H9 (cell line): ENCODE measurements around the gene WARS2. TPM values are rescaled to one million over a fixed set of nuclear protein-coding genes. Genes with fewer than 3 reads are reported as not detected.

Source experiments
- DNase-seq: peaks from one replicate; pipeline ENCODE4 v3.0.0-alpha.2; 2017
- H2AFZ ChIP-seq: one replicate; pipeline ENCODE4 v1.6.1; 2013; ENCODE audit warnings: mild to moderate bottlenecking, low read length, control low read depth, moderate library complexity
- H2AK5ac ChIP-seq: 2 replicates; pipeline ENCODE4 v1.6.1; 2013; ENCODE audit warnings: low read length, control low read depth, mixed read lengths; ENCODE audit not compliant: insufficient read length
- H2BK120ac ChIP-seq: one replicate; pipeline ENCODE4 v1.6.1; 2013; ENCODE audit warnings: low read depth, mild to moderate bottlenecking, low read length, control low read depth, inconsistent platforms; ENCODE audit not compliant: poor library complexity, severe bottlenecking
- H2BK12ac ChIP-seq: 2 replicates; pipeline ENCODE4 v1.6.1; 2013; ENCODE audit warnings: low read length, control low read depth, mixed read lengths, low read depth; ENCODE audit not compliant: insufficient read length
- H2BK15ac ChIP-seq: 2 replicates; pipeline ENCODE4 v1.6.1; 2013; ENCODE audit warnings: low read depth, low read length, control low read depth
- H2BK20ac ChIP-seq: one replicate; pipeline ENCODE4 v1.6.1; 2013; ENCODE audit warnings: low read depth, mild to moderate bottlenecking, low read length, control low read depth, inconsistent platforms; ENCODE audit not compliant: poor library complexity, severe bottlenecking
- H2BK5ac ChIP-seq: 2 replicates; pipeline ENCODE4 v1.6.1; 2013; ENCODE audit warnings: low read length, control low read depth, mixed read lengths; ENCODE audit not compliant: insufficient read length
- H3K14ac ChIP-seq: 2 replicates; pipeline ENCODE4 v1.6.1; 2013; ENCODE audit warnings: low read length, control low read depth; ENCODE audit not compliant: insufficient read depth
- H3K18ac ChIP-seq: 2 replicates; pipeline ENCODE4 v1.6.1; 2013; ENCODE audit warnings: low read depth, mild to moderate bottlenecking, mixed read lengths, low read length, control low read depth; ENCODE audit not compliant: insufficient read length
- H3K23ac ChIP-seq: 2 replicates; pipeline ENCODE4 v1.6.1; 2013; ENCODE audit warnings: low read length, control low read depth, mixed read lengths, low read depth; ENCODE audit not compliant: insufficient read length
- H3K23me2 ChIP-seq: 2 replicates; pipeline ENCODE4 v1.6.1; 2013; ENCODE audit warnings: low read depth, mild to moderate bottlenecking, mixed read lengths, low read length, control low read depth; ENCODE audit not compliant: insufficient read length, poor library complexity, severe bottlenecking
- H3K27ac ChIP-seq: 2 replicates; pipeline ENCODE4 v1.5.1; 2013; ENCODE audit warnings: low read length, control low read depth, mixed read lengths, low read depth; ENCODE audit not compliant: insufficient read length
- H3K27me3 ChIP-seq: 2 replicates; pipeline ENCODE4 v1.6.1; 2013; ENCODE audit warnings: low read length, control low read depth, inconsistent platforms; ENCODE audit not compliant: insufficient read depth
- H3K4ac ChIP-seq: 2 replicates; pipeline ENCODE4 v1.6.1; 2013; ENCODE audit warnings: low read depth, mild to moderate bottlenecking, control low read depth, inconsistent platforms, low read length, moderate library complexity
- H3K4me1 ChIP-seq: 2 replicates; pipeline ENCODE4 v1.6.1; 2013; ENCODE audit warnings: low read length, control low read depth, inconsistent platforms; ENCODE audit not compliant: insufficient read depth
- H3K4me2 ChIP-seq: 2 replicates; pipeline ENCODE4 v1.6.1; 2013; ENCODE audit warnings: low read length, control low read depth, mixed read lengths; ENCODE audit not compliant: insufficient read length, insufficient read depth
- H3K56ac ChIP-seq: 2 replicates; pipeline ENCODE4 v1.6.1; 2013; ENCODE audit warnings: low read depth, mild to moderate bottlenecking, mixed read lengths, low read length, control low read depth; ENCODE audit not compliant: insufficient read length
- H3K79me1 ChIP-seq: 2 replicates; pipeline ENCODE4 v1.6.1; 2013; ENCODE audit warnings: low read depth, mild to moderate bottlenecking, moderate library complexity, low read length, control low read depth, inconsistent platforms; ENCODE audit not compliant: insufficient read depth, poor library complexity, severe bottlenecking
- H3K79me2 ChIP-seq: 2 replicates; pipeline ENCODE4 v1.6.1; 2013; ENCODE audit warnings: low read length, control low read depth, inconsistent platforms; ENCODE audit not compliant: insufficient read depth
- H3K9ac ChIP-seq: 2 replicates; pipeline ENCODE4 v1.6.1; 2013; ENCODE audit warnings: low read length, control low read depth, mixed read lengths; ENCODE audit not compliant: insufficient read length; ENCODE audit errors: extremely low read depth
- H3K9me3 ChIP-seq: one replicate; pipeline ENCODE4 v1.6.1; 2013; ENCODE audit warnings: low read depth, low read length, inconsistent platforms; ENCODE audit not compliant: control insufficient read depth
- H3T11ph ChIP-seq: one replicate; pipeline ENCODE4 v1.6.1; 2013; ENCODE audit warnings: mild to moderate bottlenecking, low read length, control low read depth, inconsistent platforms
- H4K20me1 ChIP-seq: one replicate; pipeline ENCODE4 v1.6.1; 2013; ENCODE audit not compliant: control insufficient read depth, insufficient read length, insufficient read depth
- H4K5ac ChIP-seq: 2 replicates; pipeline ENCODE4 v1.6.1; 2013; ENCODE audit warnings: low read depth, mild to moderate bottlenecking, mixed read lengths, low read length, control low read depth; ENCODE audit not compliant: insufficient read length
- H4K8ac ChIP-seq: replicated peaks from 2 replicates; pipeline ENCODE4 v1.6.1; 2013; ENCODE audit warnings: low read length, control low read depth, mixed read lengths, low read depth; ENCODE audit not compliant: insufficient read length
- H4K91ac ChIP-seq: 2 replicates; pipeline ENCODE4 v1.6.1; 2013; ENCODE audit warnings: low read depth, mild to moderate bottlenecking, moderate library complexity, mixed read lengths, low read length, control low read depth; ENCODE audit not compliant: insufficient read length
- H3K27ac Mint-ChIP-seq, 3 experiments: 2 replicates in 2 of 3; 3 replicates in 1 of 3; pipeline ENCODE4 v1.8.0; 2020 to 2021; ENCODE audit warnings: mixed read lengths in 3 of 3, mild to moderate bottlenecking in 1 of 3, moderate library complexity in 1 of 3
- H3K27me3 Mint-ChIP-seq: 2 replicates; pipeline ENCODE4 v1.8.0; 2021; ENCODE audit warnings: low read depth, mild to moderate bottlenecking, moderate library complexity, mixed read lengths
- H3K36me3 Mint-ChIP-seq, 3 experiments: 2 replicates in 2 of 3; 3 replicates in 1 of 3; pipeline ENCODE4 v1.8.0; 2020 to 2021; ENCODE audit warnings: low read depth in 3 of 3, mixed read lengths in 3 of 3; ENCODE audit not compliant: insufficient read depth in 1 of 3
- H3K4me1 Mint-ChIP-seq, 2 experiments: 2 replicates each; pipeline ENCODE4 v1.8.0; 2020; ENCODE audit warnings: mixed read lengths in 2 of 2
- H3K4me3 Mint-ChIP-seq, 2 experiments: 2 replicates in 1 of 2; 3 replicates in 1 of 2; pipeline ENCODE4 v1.8.0; 2020 to 2021; ENCODE audit warnings: mild to moderate bottlenecking in 2 of 2, mixed read lengths in 2 of 2, moderate library complexity in 1 of 2
- H3K9me3 Mint-ChIP-seq, 2 experiments: 2 replicates in 1 of 2; 3 replicates in 1 of 2; pipeline ENCODE4 v1.8.0; 2020; ENCODE audit warnings: mild to moderate bottlenecking in 2 of 2, mixed read lengths in 2 of 2, moderate library complexity in 1 of 2
- total RNA-seq: library from RNA; stranded (reverse); gene quantifications from 2 replicates; pipeline ENCODE4 v1.2.1, GENCODE V29; 2021
- TF ChIP-seq, protein P1 (sequence below): fragments of 200-600 bp; sonication (generic); conservative IDR thresholded peaks from 3 replicates; pipeline ENCODE4 v1.8.0; 2021; ENCODE audit warnings: antibody characterized with exemption, mild to moderate bottlenecking

The WARS2 gene
- total RNA-seq, 1 experiment from 2014 or later: 9.7 TPM

DNA sequence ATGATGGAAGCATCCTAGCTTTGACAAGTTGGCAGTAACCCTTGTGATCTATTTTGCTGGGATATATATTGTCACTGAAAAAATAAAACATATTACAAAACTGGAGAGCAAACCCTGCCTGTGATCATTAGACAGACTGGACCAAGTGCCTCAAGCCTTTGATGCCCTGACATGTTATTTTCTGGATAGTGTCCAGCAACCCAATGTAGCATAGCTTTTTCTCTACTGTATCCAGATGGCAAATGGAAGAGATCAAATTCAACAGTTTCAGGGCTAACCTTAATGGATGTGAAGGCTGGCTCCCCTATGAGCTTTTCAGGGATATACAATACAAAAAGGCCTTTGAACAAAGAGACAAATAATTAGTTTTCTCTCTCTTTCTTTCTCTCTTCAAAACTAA lies 25.1 kb downstream of the WARS2 start:
- H3K4ac ChIP-seq: no peak overlapping the region
- peaks cover 0 to 7% (median 0%) of the 10 kb centered on the region in 3 experiments; a peak in 2 of 7 replicates for H3K36me3 Mint-ChIP-seq

More for the DNA sequence above, 25.1 kb downstream of the WARS2 start:
- H4K5ac ChIP-seq: no peak overlapping the region
- Mint-ChIP-seq H3K4me3 (no peak overlapping the region), H3K9me3 (peaks cover 0 to 6% of the 10 kb centered on the region in 2 experiments; a peak in 2 of 5 replicates), H3K27ac (no peak overlapping the region; a peak in 1 of 7 replicates), H3K4me1 (peaks cover 22% of the 10 kb centered on the region in 2 experiments), H3K27me3 (no peaks in the 10 kb centered on the region)
- no peak overlapping the region for H2BK5ac ChIP-seq
- H3K4me1 ChIP-seq: no peaks in the 10 kb centered on the region
- H3K79me2 ChIP-seq: no peaks in the 10 kb centered on the region
- H2AFZ ChIP-seq: no peak overlapping the region
- H2BK20ac ChIP-seq: no peak overlapping the region
- H3K18ac ChIP-seq: no peak overlapping the region
- no peaks in the 10 kb centered on the region for H3K23me2 ChIP-seq
- no peak overlapping the region for H2BK12ac ChIP-seq
- no peak overlapping the region for H3K23ac ChIP-seq
- H4K20me1 ChIP-seq: no peaks in the 10 kb centered on the region
- no peak overlapping the region for H3K56ac ChIP-seq
- no peaks in the 10 kb centered on the region for H3K27me3 ChIP-seq
- H2BK120ac ChIP-seq: no peak overlapping the region
- no peak for DNase-seq
- no peak overlapping the region for H3K9ac ChIP-seq
- no peak overlapping the region for H4K8ac ChIP-seq
- TF ChIP-seq, protein P1, sequence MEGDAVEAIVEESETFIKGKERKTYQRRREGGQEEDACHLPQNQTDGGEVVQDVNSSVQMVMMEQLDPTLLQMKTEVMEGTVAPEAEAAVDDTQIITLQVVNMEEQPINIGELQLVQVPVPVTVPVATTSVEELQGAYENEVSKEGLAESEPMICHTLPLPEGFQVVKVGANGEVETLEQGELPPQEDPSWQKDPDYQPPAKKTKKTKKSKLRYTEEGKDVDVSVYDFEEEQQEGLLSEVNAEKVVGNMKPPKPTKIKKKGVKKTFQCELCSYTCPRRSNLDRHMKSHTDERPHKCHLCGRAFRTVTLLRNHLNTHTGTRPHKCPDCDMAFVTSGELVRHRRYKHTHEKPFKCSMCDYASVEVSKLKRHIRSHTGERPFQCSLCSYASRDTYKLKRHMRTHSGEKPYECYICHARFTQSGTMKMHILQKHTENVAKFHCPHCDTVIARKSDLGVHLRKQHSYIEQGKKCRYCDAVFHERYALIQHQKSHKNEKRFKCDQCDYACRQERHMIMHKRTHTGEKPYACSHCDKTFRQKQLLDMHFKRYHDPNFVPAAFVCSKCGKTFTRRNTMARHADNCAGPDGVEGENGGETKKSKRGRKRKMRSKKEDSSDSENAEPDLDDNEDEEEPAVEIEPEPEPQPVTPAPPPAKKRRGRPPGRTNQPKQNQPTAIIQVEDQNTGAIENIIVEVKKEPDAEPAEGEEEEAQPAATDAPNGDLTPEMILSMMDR: no peak
- no peak overlapping the region for H3K27ac ChIP-seq
- H3K9me3 ChIP-seq: no peaks in the 10 kb centered on the region
- H2BK15ac ChIP-seq: no peak overlapping the region
- no peaks in the 10 kb centered on the region for H3K79me1 ChIP-seq
- H2AK5ac ChIP-seq: no peak overlapping the region
- H4K91ac ChIP-seq: no peak overlapping the region
- H3T11ph ChIP-seq: no peak overlapping the region
- no peak overlapping the region for H3K4me2 ChIP-seq
- no peak overlapping the region for H3K14ac ChIP-seq
